OCI-LY3 (cell line): Measurements from ENCODE around the gene CAMK1D.

Source experiments
- H2AFZ ChIP-seq: fragments of 200-600, 300-600 bp; shearing (Covaris generic); 2 replicates; pipeline ENCODE4 v1.6.0; 2014; ENCODE audit warnings: antibody characterized with exemption, low read depth, low read length
- H3K27ac ChIP-seq: fragments of 200-600, 300-600 bp; sonication (generic); 2 replicates; pipeline ENCODE4 v1.5.1; 2014; ENCODE audit warnings: mild to moderate bottlenecking, low read length, moderate library complexity, mixed read lengths
- H3K27me3 ChIP-seq: fragments of 200-600, 300-600 bp; sonication (generic); 2 replicates; pipeline ENCODE4 v1.6.1; 2014; ENCODE audit warnings: low read depth, low read length, mixed read lengths
- H3K36me3 ChIP-seq: fragments of 200-600, 300-600 bp; sonication (generic); replicated peaks from 2 replicates; pipeline ENCODE3; 2014; ENCODE audit warnings: low read depth, low read length, mixed read lengths
- H3K4me1 ChIP-seq: fragments of 300-600, 200-600 bp; sonication (generic); 2 replicates; pipeline ENCODE4 v1.6.1; 2014; ENCODE audit warnings: low read length, mixed read lengths
- H3K4me2 ChIP-seq: fragments of 200-600, 300-600 bp; sonication (generic); 2 replicates; pipeline ENCODE4 v1.6.1; 2014; ENCODE audit warnings: low read length, mixed read lengths
- H3K4me3 ChIP-seq: fragments of 300-600, 200-600 bp; sonication (generic); 2 replicates; pipeline ENCODE4 v1.5.1; 2014; ENCODE audit warnings: antibody characterized with exemption, mild to moderate bottlenecking, low read length, moderate library complexity
- H3K79me2 ChIP-seq: fragments of 300-600, 200-600 bp; shearing (Covaris generic); 2 replicates; pipeline ENCODE4 v1.6.1; 2014; ENCODE audit warnings: mild to moderate bottlenecking, low read length, mixed read lengths
- H3K9ac ChIP-seq: fragments of 300-600, 200-600 bp; shearing (Covaris generic); 2 replicates; pipeline ENCODE4 v1.6.0; 2014; ENCODE audit warnings: mild to moderate bottlenecking, low read length, moderate library complexity
- H3K9me3 ChIP-seq: fragments of 200-600, 300-600 bp; shearing (Covaris generic); 2 replicates; pipeline ENCODE4 v1.6.1; 2014; ENCODE audit warnings: low read length, mixed read lengths; ENCODE audit not compliant: insufficient read depth
- H4K20me1 ChIP-seq: fragments of 200-600, 300-600 bp; sonication (generic); 2 replicates; pipeline ENCODE4 v1.6.1; 2016; ENCODE audit warnings: low read length, mixed read lengths; ENCODE audit not compliant: insufficient read depth
- EZH2phosphoT487 ChIP-seq: fragments of 200-600 bp; shearing (Covaris generic); IDR thresholded peaks from 2 replicates; pipeline ENCODE4 v1.6.1; 2018; ENCODE audit warnings: antibody characterized with exemption, mixed run types, low read depth
- TF ChIP-seq, protein P1 (sequence below): fragments of 200-600, 300-600 bp; sonication (generic); IDR thresholded peaks from 2 replicates; pipeline ENCODE4 v1.5.1; 2014; ENCODE audit warnings: antibody characterized with exemption, low read length, low read depth

CAMK1D gene

DNA sequence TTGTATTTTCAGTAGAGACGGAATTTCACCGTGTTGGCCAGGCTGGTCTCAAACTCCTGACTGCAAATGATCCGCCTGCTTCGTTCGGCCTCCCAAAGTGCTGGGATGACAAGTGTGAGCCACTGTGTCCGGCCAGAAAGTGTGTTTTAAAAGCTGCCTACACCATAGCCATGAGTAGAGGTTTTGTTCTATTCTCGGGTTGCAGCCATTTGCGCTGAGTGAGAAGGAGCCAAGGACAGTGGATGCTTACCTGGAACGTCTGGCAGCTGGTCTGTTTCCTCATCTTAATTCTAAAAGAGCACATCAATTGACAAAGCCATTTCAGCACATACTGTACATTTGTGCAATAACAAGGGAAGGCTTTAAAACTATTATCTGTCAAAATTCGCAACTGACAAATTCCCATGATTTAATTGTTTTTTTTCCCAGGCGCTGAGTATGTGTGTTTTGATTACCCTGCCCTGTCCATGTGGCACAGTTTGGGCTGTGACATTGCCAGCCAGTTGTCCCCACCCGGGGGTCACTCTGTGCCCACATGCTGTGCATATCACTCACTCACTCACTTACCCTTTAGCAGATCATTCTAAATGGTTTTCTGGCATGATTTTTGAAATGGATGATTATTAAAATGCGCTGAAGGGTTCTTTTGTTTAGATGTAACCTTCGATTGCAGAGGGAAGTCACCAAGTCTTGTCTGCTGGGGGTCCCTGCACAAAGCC lies 400.6 kb downstream of the CAMK1D start:
- no peaks in the 10 kb centered on the region for H3K36me3 ChIP-seq
- no peaks in the 10 kb centered on the region; the same call in 1 of the 2 replicates for H4K20me1 ChIP-seq

DNA sequence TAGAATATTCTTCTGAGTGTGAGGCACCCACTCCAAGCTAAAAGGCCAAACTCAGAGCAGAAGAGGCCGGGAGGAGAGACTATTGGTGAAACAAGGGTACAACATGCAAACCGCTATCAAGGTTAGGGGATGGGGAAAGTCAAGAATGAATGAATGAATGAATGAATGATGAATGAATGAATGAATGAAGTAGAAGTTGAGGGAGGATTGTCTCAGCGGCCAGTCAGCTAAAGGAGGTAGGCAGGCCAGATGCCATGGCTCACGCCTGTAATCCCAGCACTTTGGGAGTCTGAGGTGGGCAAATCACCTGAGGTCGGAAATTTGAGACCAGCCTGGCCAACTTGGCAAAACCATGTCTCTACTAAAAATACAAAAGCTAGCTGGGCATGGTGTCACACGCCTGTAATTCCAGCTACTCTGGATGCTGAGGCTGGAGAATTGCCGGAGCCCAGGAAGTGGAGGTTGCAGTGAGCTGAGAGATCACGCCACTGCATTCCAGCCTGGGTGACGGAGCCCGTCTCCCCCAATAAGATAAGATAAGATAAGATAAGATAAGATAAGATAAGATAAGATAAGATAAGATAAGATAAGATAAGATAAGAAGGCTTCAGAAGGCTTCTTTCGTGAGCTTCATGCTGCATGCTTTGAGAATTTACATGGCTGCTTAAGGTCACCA lies 401.3 kb downstream of the CAMK1D start:
- H3K4me1 ChIP-seq: no peaks in the 10 kb centered on the region
- H3K36me3 ChIP-seq: no peaks in the 10 kb centered on the region
- no peak overlapping the region for H2AFZ ChIP-seq
- H4K20me1 ChIP-seq: no peaks in the 10 kb centered on the region; the same call in 1 of the 2 replicates
- no peaks in the 10 kb centered on the region for H3K79me2 ChIP-seq
- no peaks in the 10 kb centered on the region for H3K27me3 ChIP-seq
- TF ChIP-seq EZH2phosphoT487: no peak
- TF ChIP-seq, protein P1, sequence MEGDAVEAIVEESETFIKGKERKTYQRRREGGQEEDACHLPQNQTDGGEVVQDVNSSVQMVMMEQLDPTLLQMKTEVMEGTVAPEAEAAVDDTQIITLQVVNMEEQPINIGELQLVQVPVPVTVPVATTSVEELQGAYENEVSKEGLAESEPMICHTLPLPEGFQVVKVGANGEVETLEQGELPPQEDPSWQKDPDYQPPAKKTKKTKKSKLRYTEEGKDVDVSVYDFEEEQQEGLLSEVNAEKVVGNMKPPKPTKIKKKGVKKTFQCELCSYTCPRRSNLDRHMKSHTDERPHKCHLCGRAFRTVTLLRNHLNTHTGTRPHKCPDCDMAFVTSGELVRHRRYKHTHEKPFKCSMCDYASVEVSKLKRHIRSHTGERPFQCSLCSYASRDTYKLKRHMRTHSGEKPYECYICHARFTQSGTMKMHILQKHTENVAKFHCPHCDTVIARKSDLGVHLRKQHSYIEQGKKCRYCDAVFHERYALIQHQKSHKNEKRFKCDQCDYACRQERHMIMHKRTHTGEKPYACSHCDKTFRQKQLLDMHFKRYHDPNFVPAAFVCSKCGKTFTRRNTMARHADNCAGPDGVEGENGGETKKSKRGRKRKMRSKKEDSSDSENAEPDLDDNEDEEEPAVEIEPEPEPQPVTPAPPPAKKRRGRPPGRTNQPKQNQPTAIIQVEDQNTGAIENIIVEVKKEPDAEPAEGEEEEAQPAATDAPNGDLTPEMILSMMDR: no peak
- H3K9me3 ChIP-seq: no peaks in the 10 kb centered on the region
- H3K4me3 ChIP-seq: no peak overlapping the region
- H3K9ac ChIP-seq: no peak overlapping the region
- no peak overlapping the region for H3K27ac ChIP-seq
- no peak overlapping the region for H3K4me2 ChIP-seq

More for the DNA sequence above, 400.6 kb downstream of the CAMK1D start:
- H3K4me3 ChIP-seq: no peak overlapping the region
- no peaks in the 10 kb centered on the region for H3K79me2 ChIP-seq
- H3K4me1 ChIP-seq: no peaks in the 10 kb centered on the region
- no peak overlapping the region for H3K4me2 ChIP-seq
- no peak overlapping the region for H3K27ac ChIP-seq
- H3K9ac ChIP-seq: no peak overlapping the region
- no peaks in the 10 kb centered on the region for H3K9me3 ChIP-seq
- H3K27me3 ChIP-seq: no peaks in the 10 kb centered on the region
- H2AFZ ChIP-seq: no peak overlapping the region
- no peak for TF ChIP-seq EZH2phosphoT487
- TF ChIP-seq, protein P1: no peak

DNA sequence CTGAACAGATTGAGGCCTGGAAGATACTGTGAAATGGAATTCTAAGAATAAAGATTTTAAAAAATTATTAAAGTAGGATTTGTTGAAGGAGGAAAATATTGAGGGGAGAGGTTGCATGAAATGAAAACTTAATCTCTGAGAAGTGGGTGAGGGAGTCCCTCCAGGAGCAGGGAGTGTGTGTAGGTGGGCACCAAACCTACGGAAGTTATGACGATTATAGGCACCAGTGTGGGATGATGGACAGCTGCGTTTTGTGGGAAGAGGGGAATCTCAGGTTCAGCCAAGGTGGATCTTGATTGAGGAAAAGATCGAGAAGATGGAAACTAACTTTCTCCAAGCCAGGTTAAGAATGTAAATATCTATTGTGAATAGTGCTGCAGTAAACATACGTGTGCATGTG lies 405.7 kb downstream of the CAMK1D start:
- Histone ChIP-seq H3K4me3 (no peak overlapping the region), H3K27me3 (no peaks in the 10 kb centered on the region), H2AFZ (no peak overlapping the region), H3K27ac (no peak overlapping the region), H3K79me2 (no peaks in the 10 kb centered on the region), H3K9ac (no peak overlapping the region), H4K20me1 (no peaks in the 10 kb centered on the region; the same call in 1 of the 2 replicates), H3K4me1 (no peaks in the 10 kb centered on the region), H3K9me3 (no peaks in the 10 kb centered on the region), H3K36me3 (no peaks in the 10 kb centered on the region), H3K4me2 (no peak overlapping the region)
- TF ChIP-seq, protein P1: no peak
- TF ChIP-seq EZH2phosphoT487: no peak

DNA sequence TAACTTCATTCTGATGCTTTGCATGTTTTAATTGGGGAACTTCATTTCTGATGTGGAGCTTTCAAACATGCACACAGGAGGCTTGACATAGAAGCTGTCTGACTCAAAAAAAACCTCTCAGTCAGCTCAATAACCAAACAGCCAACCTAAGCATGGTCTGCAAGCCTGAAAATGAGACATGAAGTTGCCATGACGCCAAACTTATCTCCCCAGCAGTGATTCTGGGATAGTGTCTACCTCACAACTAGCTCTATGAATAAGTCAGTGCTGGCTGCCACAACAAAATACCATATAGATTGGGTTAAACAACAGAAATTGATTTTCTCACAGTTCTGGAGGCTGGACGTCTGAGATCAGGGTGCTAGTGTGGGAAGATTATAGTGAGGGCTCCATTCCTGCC lies 408.0 kb downstream of the CAMK1D start:
- Histone ChIP-seq H3K4me3 (no peak overlapping the region), H3K79me2 (no peaks in the 10 kb centered on the region), H3K36me3 (no peaks in the 10 kb centered on the region), H3K4me2 (no peak overlapping the region), H3K27me3 (no peaks in the 10 kb centered on the region), H3K27ac (no peak overlapping the region), H4K20me1 (no peaks in the 10 kb centered on the region), H3K4me1 (no peaks in the 10 kb centered on the region), H2AFZ (no peak overlapping the region), H3K9me3 (no peaks in the 10 kb centered on the region), H3K9ac (no peak overlapping the region)
- TF ChIP-seq, protein P1: no peak
